K562 (cell line): Measurements from ENCODE around the gene IGF2BP1. TPM values are rescaled to one million over a fixed set of nuclear protein-coding genes. Genes with fewer than 3 reads are reported as not detected.
A peak's percentile ranks its signal among the peaks of the same experiment; 100 is the strongest.

Source experiments
- ARID1B ChIP-seq: fragments of 450-650 bp; IDR thresholded peaks from 2 replicates; pipeline ENCODE4 v1.6.1; 2016; ENCODE audit warnings: antibody characterized with exemption, mild to moderate bottlenecking, inconsistent platforms
- BCOR ChIP-seq: fragments of 450-650 bp; IDR thresholded peaks from 2 replicates; pipeline ENCODE4 v1.6.1; 2016
- CBFB ChIP-seq: sonication (generic); formaldehyde crosslinking; IDR thresholded peaks from 2 replicates; pipeline ENCODE4 v1.4.0; 2020; ENCODE audit warnings: mild to moderate bottlenecking, missing genetic modification reagents
- CREB1 ChIP-seq, 2 experiments: sonication (generic) in 1 of 2; formaldehyde crosslinking in 1 of 2; IDR thresholded peaks; 2 replicates each; pipeline versions ENCODE4 v1.6.1 to v1.8.0; 2012 to 2022; ENCODE audit warnings: inconsistent platforms in 1 of 2, mild to moderate bottlenecking in 1 of 2, missing genetic modification reagents in 1 of 2, moderate library complexity in 1 of 2
- FOXP1 ChIP-seq: sonication (generic); formaldehyde crosslinking; IDR thresholded peaks from 2 replicates; pipeline ENCODE4 v1.8.0; 2022; ENCODE audit warnings: mild to moderate bottlenecking, missing genetic modification reagents
- GABPB1 ChIP-seq: sonication (generic); formaldehyde crosslinking; IDR thresholded peaks from 2 replicates; pipeline ENCODE4 v1.8.0; 2022; ENCODE audit warnings: mild to moderate bottlenecking, missing genetic modification reagents
- GATAD2A ChIP-seq: fragments of 450-650 bp; IDR thresholded peaks from 2 replicates; pipeline ENCODE4 v1.6.1; 2017
- GTF2A2 ChIP-seq: IDR thresholded peaks from 2 replicates; pipeline ENCODE4 v1.6.1; 2016; ENCODE audit warnings: mild to moderate bottlenecking, missing genetic modification characterization, missing compliant biosample characterization
- IRF2 ChIP-seq: sonication (generic); formaldehyde crosslinking; IDR thresholded peaks from 2 replicates; pipeline ENCODE4 v1.8.1; 2022; ENCODE audit warnings: mild to moderate bottlenecking, missing genetic modification reagents
- NR4A1 ChIP-seq, 2 experiments: fragments of 250-450 bp in 1 of 2; fragments of 450-650 bp in 1 of 2; sonication (Bioruptor Pico) in 1 of 2; IDR thresholded peaks; 2 replicates each; pipeline versions ENCODE4 v1.4.0 to v1.6.1; 2016 to 2020; ENCODE audit warnings: mild to moderate bottlenecking in 2 of 2, missing compliant biosample characterization in 1 of 2, missing genetic modification characterization in 1 of 2, moderate library complexity in 1 of 2
- OTX1 ChIP-seq: fragments of 450-650 bp; formaldehyde crosslinking; IDR thresholded peaks from 2 replicates; pipeline ENCODE4 v1.4.0; 2022; ENCODE audit warnings: mild to moderate bottlenecking
- PBX2 ChIP-seq, 2 experiments: IDR thresholded peaks in 1 of 2; conservative IDR thresholded peaks in 1 of 2; 2 replicates each; pipeline ENCODE4 v1.6.1; 2016; ENCODE audit warnings: low read depth in 2 of 2, mild to moderate bottlenecking in 1 of 2, missing compliant biosample characterization in 1 of 2, missing genetic modification characterization in 1 of 2, moderate library complexity in 1 of 2
- PCBP1 ChIP-seq: fragments of 200-400 bp; formaldehyde crosslinking; IDR thresholded peaks from 2 replicates; pipeline ENCODE4 v1.6.1; 2018; ENCODE audit warnings: mild to moderate bottlenecking, low read depth, low read length; ENCODE audit not compliant: poor library complexity, severe bottlenecking
- PHF8 ChIP-seq: fragments of 200-600 bp; sonication (generic); IDR thresholded peaks from 2 replicates; pipeline ENCODE4 v1.6.1; 2012; ENCODE audit warnings: mixed run types, mild to moderate bottlenecking, inconsistent platforms, low read length, moderate library complexity, borderline replicate concordance
- PHTF2 ChIP-seq: fragments of 250-450 bp; sonication (Bioruptor Pico); IDR thresholded peaks from 2 replicates; pipeline ENCODE4 v1.5.0; 2021; ENCODE audit warnings: mild to moderate bottlenecking
- RCOR1 ChIP-seq, 2 experiments: IDR thresholded peaks; 2 replicates each; pipeline ENCODE4 v1.6.1; 2012; ENCODE audit warnings: low read depth in 2 of 2, low read length in 2 of 2, borderline replicate concordance in 1 of 2, improper control_type of control experiment in 1 of 2
- SAFB2 ChIP-seq: fragments of 200-400 bp; formaldehyde crosslinking; IDR thresholded peaks from 2 replicates; pipeline ENCODE4 v1.6.1; 2018; ENCODE audit warnings: borderline replicate concordance, low read length, low read depth, moderate library complexity; ENCODE audit not compliant: severe bottlenecking
- SIRT6 ChIP-seq: IDR thresholded peaks from one replicate; pipeline ENCODE4 v1.6.1; 2012; ENCODE audit warnings: low read depth, mild to moderate bottlenecking, control low read depth, inconsistent platforms, low read length, moderate library complexity
- SMAD3 ChIP-seq: fragments of 450-650 bp; formaldehyde crosslinking; conservative IDR thresholded peaks from 2 replicates; pipeline ENCODE4 v1.4.0; 2020; ENCODE audit warnings: mild to moderate bottlenecking
- SOX6 ChIP-seq: fragments of 450-650 bp; IDR thresholded peaks from 2 replicates; pipeline ENCODE4 v1.6.1; 2014; ENCODE audit warnings: mild to moderate bottlenecking
- XRCC3 ChIP-seq: fragments of 450-650 bp; IDR thresholded peaks from 2 replicates; pipeline ENCODE4 v1.6.1; 2017; ENCODE audit warnings: mild to moderate bottlenecking, moderate library complexity
- ZBTB33 ChIP-seq: sonication (generic); formaldehyde crosslinking; IDR thresholded peaks from 2 replicates; pipeline ENCODE4 v1.8.1; 2023; ENCODE audit warnings: mild to moderate bottlenecking, missing genetic modification reagents
- ZNF184 ChIP-seq: sonication (generic); formaldehyde crosslinking; IDR thresholded peaks from 2 replicates; pipeline ENCODE4 v1.5.0; 2020; ENCODE audit warnings: missing genetic modification reagents
- ZNF384 ChIP-seq: IDR thresholded peaks from 2 replicates; pipeline ENCODE4 v1.6.1; 2012; ENCODE audit warnings: low read depth, low read length, improper control_type of control experiment
- ZNF511 ChIP-seq: sonication (generic); formaldehyde crosslinking; IDR thresholded peaks from 2 replicates; pipeline ENCODE4 v1.8.0; 2022; ENCODE audit warnings: mild to moderate bottlenecking, missing genetic modification reagents
- polyA plus RNA-seq, 8 experiments: library from polyadenylated mRNA; depleted of rRNA in 4 of 8; stranded (reverse) in 5 of 8; unstranded in 3 of 8; fragments of >200 nt; fragmentation: Nextera tagmentation in 2 of 8; fragmentation: Illumina TruSeq in 1 of 8; extraction: Ambion mirVana in 2 of 8; extraction: Trizol in 1 of 8; gene quantifications; 2 replicates each; pipeline versions ENCODE4 v1.2.1 to v1.2.3, GENCODE V29; 2011 to 2014; ENCODE audit warnings: inconsistent platforms in 1 of 8, missing spikeins in 1 of 8
- total RNA-seq, 7 experiments: library from RNA; depleted of rRNA in 6 of 7; stranded (reverse); fragments of >200 nt in 6 of 7; fragmentation: Illumina TruSeq in 2 of 7; extraction: Trizol in 2 of 7; gene quantifications; 2 replicates each; pipeline versions ENCODE4 v1.2.1 to v1.2.3, GENCODE V29; 2011 to 2021; ENCODE audit warnings: low replicate concordance in 1 of 7

The IGF2BP1 gene
- total and polyA plus RNA-seq, 9 of the 15 experiments (the other 6 are each of a cell fraction or from before 2014, with no cell fraction given) = 13.0 to 318 (median 53.6) TPM

GRCh38 chr17:48995304-48995973, 1.7 kb upstream of the IGF2BP1 start (continued):
- TF ChIP-seq GABPB1 (CRISPR knock-in tag) (no peak), SAFB2 (no peak), SOX6 (no peak), GATAD2A (no peak), PHF8 (no peak), GTF2A2 (tag) (no peak), ARID1B (peak; percentile 60; the same call in 1 of the 2 replicates), PCBP1 (peak; percentile 85), FOXP1 (no peak), ZNF184 (CRISPR knock-in tag) (no peak), PBX2 (CRISPR knock-in tag; IDR thresholded peaks at IDR 0.05; ENCODE audit: low read depth) (no peak), PBX2 (tag; conservative IDR thresholded peaks at IDR 0.05; ENCODE audit: low read depth) (no peak), RCOR1 (IDR thresholded peaks at IDR 0.05; ENCODE audit: borderline replicate concordance in 1 of 2, low read depth in 2 of 2, low read length in 2 of 2) (no peak), SMAD3 (CRISPR knock-in tag) (no peak), OTX1 (CRISPR knock-in tag) (no peak), NR4A1 (CRISPR knock-in tag; IDR thresholded peaks at IDR 0.05) (no peak), NR4A1 (tag; IDR thresholded peaks at IDR 0.05) (no peak), ZBTB33 (CRISPR knock-in tag) (no peak), CBFB (no peak), PHTF2 (CRISPR knock-in tag) (no peak), BCOR (no peak), CREB1 (IDR thresholded peaks at IDR 0.05) (no peak; the same call in 1 of the 2 replicates), CREB1 (CRISPR knock-in tag; IDR thresholded peaks at IDR 0.05) (no peak), ZNF384 (0 out of 2 replicates have a peak, but pooled peaks have one; percentile 22), SIRT6 (no peak), IRF2 (no peak), XRCC3 (no peak), ZNF511 (no peak; the same call in 1 of the 2 replicates)
